ENCODE measurements around the gene RXRB.

DNA sequence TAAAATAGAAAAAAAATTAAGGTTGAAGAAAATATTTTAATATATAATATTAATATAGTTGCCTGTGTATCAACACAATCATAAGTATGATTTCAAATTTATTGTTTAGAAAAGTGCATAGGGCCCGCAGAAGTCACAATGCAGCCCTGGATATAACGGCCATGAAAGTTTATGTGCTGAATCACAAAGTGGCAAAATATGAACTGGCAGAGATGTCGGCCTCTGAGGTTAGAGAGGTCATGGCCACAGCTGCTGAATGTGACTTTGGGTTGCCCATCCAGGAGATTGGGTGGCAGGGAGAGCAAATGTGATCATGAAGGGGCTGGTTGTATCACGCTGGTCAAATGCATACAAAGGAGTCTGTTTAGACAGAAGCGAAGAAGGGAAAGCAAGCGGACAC lies 43.9 kb downstream of the RXRB start:
- TF ChIP-seq, protein P1, sequence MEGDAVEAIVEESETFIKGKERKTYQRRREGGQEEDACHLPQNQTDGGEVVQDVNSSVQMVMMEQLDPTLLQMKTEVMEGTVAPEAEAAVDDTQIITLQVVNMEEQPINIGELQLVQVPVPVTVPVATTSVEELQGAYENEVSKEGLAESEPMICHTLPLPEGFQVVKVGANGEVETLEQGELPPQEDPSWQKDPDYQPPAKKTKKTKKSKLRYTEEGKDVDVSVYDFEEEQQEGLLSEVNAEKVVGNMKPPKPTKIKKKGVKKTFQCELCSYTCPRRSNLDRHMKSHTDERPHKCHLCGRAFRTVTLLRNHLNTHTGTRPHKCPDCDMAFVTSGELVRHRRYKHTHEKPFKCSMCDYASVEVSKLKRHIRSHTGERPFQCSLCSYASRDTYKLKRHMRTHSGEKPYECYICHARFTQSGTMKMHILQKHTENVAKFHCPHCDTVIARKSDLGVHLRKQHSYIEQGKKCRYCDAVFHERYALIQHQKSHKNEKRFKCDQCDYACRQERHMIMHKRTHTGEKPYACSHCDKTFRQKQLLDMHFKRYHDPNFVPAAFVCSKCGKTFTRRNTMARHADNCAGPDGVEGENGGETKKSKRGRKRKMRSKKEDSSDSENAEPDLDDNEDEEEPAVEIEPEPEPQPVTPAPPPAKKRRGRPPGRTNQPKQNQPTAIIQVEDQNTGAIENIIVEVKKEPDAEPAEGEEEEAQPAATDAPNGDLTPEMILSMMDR (IDR thresholded peaks at IDR 0.05; ENCODE audit: low read depth, low read length), result no peak
- TF ChIP-seq EZH2phosphoT487 (IDR thresholded peaks at IDR 0.05; ENCODE audit: low read depth), result no peak
